Measurements from ENCODE around the gene LEMD1.

The LEMD1 gene

DNA sequence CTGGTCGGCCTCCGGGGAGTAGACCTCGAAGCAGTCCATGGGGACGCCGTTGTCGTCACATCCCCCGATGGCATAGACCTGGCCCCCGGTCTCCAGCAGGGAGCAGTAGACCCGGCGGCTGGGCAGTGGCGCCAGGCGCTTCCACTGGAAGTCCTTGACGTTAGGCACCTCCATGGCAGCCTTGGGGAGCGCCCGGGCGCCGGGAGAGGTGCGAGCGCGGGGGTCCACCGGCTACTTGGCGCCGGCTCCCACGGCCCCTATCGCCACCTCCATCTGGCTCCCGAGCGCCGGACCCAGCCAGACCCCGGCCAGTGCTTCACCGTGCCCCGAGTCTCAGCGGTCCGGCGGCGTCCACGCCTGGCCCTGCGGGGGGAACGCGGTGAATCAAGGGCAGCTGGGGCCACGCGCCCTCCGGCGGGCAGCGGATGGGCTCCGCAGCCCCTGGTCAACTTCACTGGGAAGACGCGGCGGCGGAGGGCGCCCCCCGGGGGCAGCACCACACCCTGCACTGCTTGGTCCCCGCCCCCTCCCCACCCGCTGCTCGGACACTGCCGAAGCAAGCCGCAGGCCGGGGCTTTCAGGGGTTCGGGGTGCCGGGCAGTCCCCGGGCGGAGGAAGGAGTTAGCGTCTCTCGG, 78.3 kb downstream of the LEMD1 start:
- TF ChIP-seq CTCF (IDR thresholded peaks at IDR 0.05; ENCODE audit: extremely low read depth, missing control alignments): no peak
- no peak for DNase-seq (ENCODE audit: low spot score)

- TF ChIP-seq CTCF (IDR thresholded peaks at IDR 0.05; ENCODE audit: extremely low read depth, missing control alignments): no peak
- DNase-seq (ENCODE audit: low spot score): no peak
These were observed 78.9 kb downstream of the LEMD1 start for GRCh38 chr1:205342986-205343385.

GRCh38 chr1:205340676-205341075, 81.2 kb downstream of the LEMD1 start:
- no peak for TF ChIP-seq CTCF (IDR thresholded peaks at IDR 0.05; ENCODE audit: extremely low read depth, missing control alignments)
- no peak for DNase-seq (ENCODE audit: low spot score)

DNA sequence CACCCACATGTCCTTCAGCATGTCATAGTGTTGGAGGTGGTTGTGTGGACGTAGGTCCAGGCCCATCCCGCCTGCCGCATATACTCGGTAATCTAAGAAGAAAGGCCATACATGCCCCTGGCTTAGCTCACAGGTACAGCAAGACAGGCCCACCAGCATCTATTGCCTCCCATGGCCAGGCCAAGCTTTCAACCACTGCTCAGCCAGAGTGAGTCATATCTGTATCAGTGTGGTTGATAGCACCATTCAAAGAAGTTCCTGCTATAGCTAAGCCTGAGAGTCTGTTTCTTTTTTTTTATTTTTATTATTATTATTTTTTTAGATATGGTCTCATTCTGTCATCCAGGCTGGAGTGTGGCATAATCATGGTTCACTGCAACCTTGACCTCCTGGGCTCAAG, 82.1 kb downstream of the LEMD1 start:
- TF ChIP-seq CTCF (IDR thresholded peaks at IDR 0.05; ENCODE audit: extremely low read depth, missing control alignments): no peak
- peak; percentile 75 for DNase-seq (ENCODE audit: low spot score)

- no peak for TF ChIP-seq CTCF (IDR thresholded peaks at IDR 0.05; ENCODE audit: extremely low read depth, missing control alignments)
- DNase-seq (ENCODE audit: low spot score): no peak
These were observed 82.6 kb downstream of the LEMD1 start for GRCh38 chr1:205339197-205339702.

DNA sequence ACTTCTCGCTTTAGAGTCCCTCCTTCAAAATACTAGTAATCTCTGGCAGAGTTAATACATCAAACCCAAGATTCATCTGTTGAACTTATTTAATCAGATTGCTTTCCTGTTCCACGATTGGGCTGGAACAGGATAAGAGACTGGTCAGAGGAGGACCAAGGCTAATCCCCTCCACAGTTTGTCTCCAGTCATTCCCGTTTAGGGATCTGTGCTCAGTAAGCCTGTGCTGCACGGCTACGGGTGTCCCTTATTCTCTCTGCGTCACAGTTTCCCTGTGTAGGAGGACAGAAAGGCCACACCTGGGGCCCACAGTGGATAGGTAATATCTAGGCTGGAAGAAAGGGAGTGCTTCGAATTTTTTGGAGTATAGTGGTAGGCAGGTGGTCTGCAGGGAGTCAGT, 83.8 kb downstream of the LEMD1 start:
- TF ChIP-seq CTCF (IDR thresholded peaks at IDR 0.05; ENCODE audit: extremely low read depth, missing control alignments): no peak
- no peak for DNase-seq (ENCODE audit: low spot score)

DNA sequence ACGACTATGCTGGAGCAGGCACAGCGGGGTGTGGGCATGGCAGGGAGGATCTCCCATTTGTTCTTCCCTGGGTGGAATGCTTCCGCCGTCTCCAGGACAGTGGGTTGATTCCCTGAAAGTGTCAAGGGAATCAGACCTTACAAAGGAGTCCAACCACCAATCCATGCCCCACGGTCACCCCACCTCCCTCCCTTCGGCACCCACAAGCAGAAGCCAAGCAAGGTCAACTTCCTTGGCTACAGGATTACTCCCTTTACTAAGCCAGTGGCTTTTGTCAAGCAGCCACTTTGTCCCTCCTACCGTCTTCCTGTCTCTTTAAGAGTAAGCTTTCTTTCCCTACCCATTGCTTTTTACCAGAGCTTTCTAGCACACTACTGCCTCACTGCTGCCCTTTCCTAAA, 84.4 kb downstream of the LEMD1 start:
- DNase-seq (ENCODE audit: low spot score): no peak
- no peak for TF ChIP-seq CTCF (IDR thresholded peaks at IDR 0.05; ENCODE audit: extremely low read depth, missing control alignments)
